ENCODE data around the gene CYP4F22.
"Not testable (repeated sequence)": the region's sequence is repeated elsewhere in the genome, so short reads cannot be mapped to it uniquely, and the experiment has no call there.

CYP4F22 gene

GRCh38 chr19:15589760-15590451, 81.6 kb downstream of the CYP4F22 start:
- Histone ChIP-seq H3K27ac (ENCODE audit: insufficient read depth, low read length, poor library complexity, severe bottlenecking) (no peak overlapping the region), H3K36me3 (ENCODE audit: control insufficient read depth, insufficient read depth, low read length) (no peaks in the 10 kb centered on the region), H3K9me3 (ENCODE audit: control insufficient read depth, low read length) (no peaks in the 10 kb centered on the region), H3K4me1 (ENCODE audit: control insufficient read depth, insufficient read depth, low read length, poor library complexity, severe bottlenecking) (no peaks in the 10 kb centered on the region), H3K4me3 (ENCODE audit: insufficient read depth, low read depth, low read length, poor library complexity, severe bottlenecking) (no peak overlapping the region), H3K27me3 (replicated peaks; ENCODE audit: control insufficient read depth, insufficient read depth, low read length, poor library complexity, severe bottlenecking) (no peaks in the 10 kb centered on the region)
- no peak for DNase-seq

GRCh38 chr19:15591796-15592195, 83.5 kb downstream of the CYP4F22 start:
- no peaks in the 10 kb centered on the region for H3K27me3 ChIP-seq (replicated peaks; ENCODE audit: control insufficient read depth, insufficient read depth, low read length, poor library complexity, severe bottlenecking)
- no peak overlapping the region for H3K27ac ChIP-seq (ENCODE audit: insufficient read depth, low read length, poor library complexity, severe bottlenecking)
- no peaks in the 10 kb centered on the region for H3K36me3 ChIP-seq (ENCODE audit: control insufficient read depth, insufficient read depth, low read length)
- H3K4me3 ChIP-seq (ENCODE audit: insufficient read depth, low read depth, low read length, poor library complexity, severe bottlenecking) = no peak overlapping the region
- H3K4me1 ChIP-seq (ENCODE audit: control insufficient read depth, insufficient read depth, low read length, poor library complexity, severe bottlenecking) = no peaks in the 10 kb centered on the region
- H3K9me3 ChIP-seq (ENCODE audit: control insufficient read depth, low read length) = no peaks in the 10 kb centered on the region
- DNase-seq = no peak

GRCh38 chr19:15592506-15592905, 84.2 kb downstream of the CYP4F22 start:
- not testable (repeated sequence) for DNase-seq; H3K4me1 ChIP-seq (ENCODE audit: control insufficient read depth, insufficient read depth, low read length, poor library complexity, severe bottlenecking); H3K36me3 ChIP-seq (ENCODE audit: control insufficient read depth, insufficient read depth, low read length); H3K9me3 ChIP-seq (ENCODE audit: control insufficient read depth, low read length); H3K4me3 ChIP-seq (ENCODE audit: insufficient read depth, low read depth, low read length, poor library complexity, severe bottlenecking); H3K27ac ChIP-seq (ENCODE audit: insufficient read depth, low read length, poor library complexity, severe bottlenecking); H3K27me3 ChIP-seq (replicated peaks; ENCODE audit: control insufficient read depth, insufficient read depth, low read length, poor library complexity, severe bottlenecking)

- H3K4me3 ChIP-seq (ENCODE audit: insufficient read depth, low read depth, low read length, poor library complexity, severe bottlenecking); H3K27me3 ChIP-seq (replicated peaks; ENCODE audit: control insufficient read depth, insufficient read depth, low read length, poor library complexity, severe bottlenecking); DNase-seq; H3K4me1 ChIP-seq (ENCODE audit: control insufficient read depth, insufficient read depth, low read length, poor library complexity, severe bottlenecking); H3K36me3 ChIP-seq (ENCODE audit: control insufficient read depth, insufficient read depth, low read length); H3K9me3 ChIP-seq (ENCODE audit: control insufficient read depth, low read length); H3K27ac ChIP-seq (ENCODE audit: insufficient read depth, low read length, poor library complexity, severe bottlenecking): not testable (repeated sequence)
Measured at GRCh38 chr19:15593766-15594165, 85.4 kb downstream of the CYP4F22 start.

GRCh38 chr19:15595069-15595468, 86.7 kb downstream of the CYP4F22 start:
- no peak overlapping the region for H3K27ac ChIP-seq (ENCODE audit: insufficient read depth, low read length, poor library complexity, severe bottlenecking)

More at GRCh38 chr19:15595069-15595468, 86.7 kb downstream of the CYP4F22 start:
- no peaks in the 10 kb centered on the region for H3K9me3 ChIP-seq (ENCODE audit: control insufficient read depth, low read length)
- no peak overlapping the region for H3K4me3 ChIP-seq (ENCODE audit: insufficient read depth, low read depth, low read length, poor library complexity, severe bottlenecking)
- H3K36me3 ChIP-seq (ENCODE audit: control insufficient read depth, insufficient read depth, low read length) = no peaks in the 10 kb centered on the region
- no peaks in the 10 kb centered on the region for H3K27me3 ChIP-seq (replicated peaks; ENCODE audit: control insufficient read depth, insufficient read depth, low read length, poor library complexity, severe bottlenecking)
- H3K4me1 ChIP-seq (ENCODE audit: control insufficient read depth, insufficient read depth, low read length, poor library complexity, severe bottlenecking) = no peaks in the 10 kb centered on the region
- no peak for DNase-seq

All from effector memory CD4-positive, alpha-beta T cell (primary cell).